SK-MEL-5 (cell line): ENCODE measurements around the gene PDGFC. TPM values are rescaled to one million over a fixed set of nuclear protein-coding genes. Genes with fewer than 3 reads are reported as not detected.

Experiments
- small RNA-seq, 2 experiments: library from RNA; depleted of rRNA; stranded (forward); fragments of <200 nt; gene quantifications; one replicate each; pipeline ENCODE3, GENCODE V24; 2014
- total RNA-seq: library from RNA; depleted of rRNA; stranded (reverse); fragments of >200 nt; shearing (Covaris generic); gene quantifications from 2 replicates; pipeline ENCODE4 v1.2.3, GENCODE V29; 2014; rRNA removed

Gene PDGFC
- total RNA-seq, 1 experiment from 2014 or later, result 5.4 TPM

Small RNA genes lying within 50 kb of the gene (small RNA-seq; reads per million reads assigned to genes)
- gene AC092608.2, result 0 reads per million in 2 experiments

Other genes with a start within 250 kb of the PDGFC start
- 0.08 and 0.24 TPM in 2 replicates for gene GLRB, start 104.4 kb upstream of the PDGFC start, total RNA-seq
- 0.24 and 0.29 TPM in 2 replicates for gene GRIA2, start 248.9 kb upstream of the PDGFC start, total RNA-seq